Tibial nerve (tissue), 4 donors: Measurements from ENCODE around the gene MSANTD1. TPM values are rescaled to one million over a fixed set of nuclear protein-coding genes. Genes with fewer than 3 reads are reported as not detected.

Source experiments
- DNase-seq, 2 donors: peaks; one replicate each; pipeline ENCODE4 v3.0.0-alpha.2; 2019; ENCODE audit warnings: low spot score in 2 of 2
- H3K27ac ChIP-seq, 4 donors: fragments of 200-600 bp; sonication (generic) in 3 of 4; one replicate each; pipeline ENCODE4 v1.5.1; 2017 to 2019; ENCODE audit warnings: mild to moderate bottlenecking in 1 of 4
- H3K27me3 ChIP-seq, 2 donors: fragments of 200-600 bp; sonication (generic) in 1 of 2; one replicate each; pipeline versions ENCODE4 v1.5.1 to v1.6.0; 2017 to 2019
- H3K36me3 ChIP-seq, 3 donors: fragments of 200-600 bp; sonication (generic); one replicate each; pipeline ENCODE4 v1.5.1; 2018 to 2019
- H3K4me1 ChIP-seq, 4 donors: fragments of 200-600 bp; sonication (generic) in 3 of 4; one replicate each; pipeline ENCODE4 v1.5.1; 2017 to 2019
- H3K4me3 ChIP-seq, 4 donors: fragments of 200-600 bp; sonication (generic) in 3 of 4; one replicate each; pipeline ENCODE4 v1.5.1; 2017 to 2019; ENCODE audit warnings: mild to moderate bottlenecking in 1 of 4, moderate library complexity in 1 of 4
- H3K9me3 ChIP-seq, 4 donors: fragments of 200-600 bp; sonication (generic) in 3 of 4; one replicate each; pipeline ENCODE4 v1.5.1; 2017 to 2019
- EP300 ChIP-seq, 2 donors: sonication (generic); formaldehyde crosslinking; IDR thresholded peaks; one replicate each; pipeline ENCODE4 v1.6.1; 2017; ENCODE audit warnings: antibody characterized with exemption in 2 of 2, mild to moderate bottlenecking in 1 of 2
- POLR2A ChIP-seq, 2 donors: fragments of 450-650 bp; IDR thresholded peaks; one replicate each; pipeline ENCODE4 v1.6.1; 2017; ENCODE audit warnings: antibody characterized with exemption in 2 of 2, mild to moderate bottlenecking in 2 of 2, moderate library complexity in 2 of 2
- WGBS, 2 donors: methylation state at CpG; one replicate each; pipeline ENCODE4 v1.1.5; 2018; 5-methylcytosine and 5-hydroxymethylcytosine counted together
- total RNA-seq, 4 donors: library from RNA; depleted of rRNA; stranded (reverse); fragments of >200 nt; gene quantifications; one replicate each; pipeline ENCODE4 v1.1.0, GENCODE V29; 2016
- TF ChIP-seq, protein P1 (sequence below), 5 experiments: fragments of 200-600 bp in 3 of 5; fragments of 450-650 bp in 2 of 5; sonication (generic) in 3 of 5; IDR thresholded peaks; one replicate each; pipeline ENCODE4 v1.5.1; 2016 to 2019; ENCODE audit warnings: antibody characterized with exemption in 5 of 5, mild to moderate bottlenecking in 3 of 5, moderate library complexity in 2 of 5

Gene MSANTD1
- total RNA-seq, 4 donors from 2014 or later = 1.2 to 2.0 (median 1.4) TPM

DNA sequence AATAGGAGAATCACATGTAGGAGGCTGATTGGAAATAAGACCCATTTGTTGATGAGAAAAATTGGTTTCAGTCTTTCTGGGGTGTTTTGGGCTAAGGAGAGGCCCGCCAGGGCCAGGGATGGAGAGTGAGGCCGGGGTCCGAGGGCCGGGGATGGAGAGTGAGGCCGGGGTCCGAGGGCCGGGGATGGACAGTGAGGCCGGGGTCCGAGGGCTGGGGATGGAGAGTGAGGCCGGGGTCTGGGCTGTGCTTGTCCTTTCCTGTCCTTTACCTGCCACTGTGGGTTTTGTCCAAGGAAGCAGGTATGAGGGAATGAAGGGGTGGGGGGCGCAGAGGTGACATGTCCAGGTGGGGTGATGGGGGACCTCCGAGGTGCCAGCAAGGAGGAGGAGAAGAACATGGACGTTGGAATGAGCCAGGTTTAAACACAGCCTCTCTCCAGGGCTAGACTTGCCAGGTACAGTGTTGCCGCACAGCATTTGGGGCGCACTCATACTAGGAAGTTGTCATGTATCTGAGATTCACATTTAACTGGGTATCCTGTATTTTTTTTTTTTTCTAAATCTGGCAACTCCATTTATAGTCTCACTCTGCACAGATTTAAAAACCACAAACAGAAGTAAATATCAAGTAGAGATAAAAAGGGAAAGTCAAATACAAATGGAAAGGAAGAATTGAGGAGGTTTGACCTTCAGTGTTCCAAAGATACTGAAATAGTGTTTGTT lies 52.7 kb downstream of the MSANTD1 start:
- TF ChIP-seq, protein P1, sequence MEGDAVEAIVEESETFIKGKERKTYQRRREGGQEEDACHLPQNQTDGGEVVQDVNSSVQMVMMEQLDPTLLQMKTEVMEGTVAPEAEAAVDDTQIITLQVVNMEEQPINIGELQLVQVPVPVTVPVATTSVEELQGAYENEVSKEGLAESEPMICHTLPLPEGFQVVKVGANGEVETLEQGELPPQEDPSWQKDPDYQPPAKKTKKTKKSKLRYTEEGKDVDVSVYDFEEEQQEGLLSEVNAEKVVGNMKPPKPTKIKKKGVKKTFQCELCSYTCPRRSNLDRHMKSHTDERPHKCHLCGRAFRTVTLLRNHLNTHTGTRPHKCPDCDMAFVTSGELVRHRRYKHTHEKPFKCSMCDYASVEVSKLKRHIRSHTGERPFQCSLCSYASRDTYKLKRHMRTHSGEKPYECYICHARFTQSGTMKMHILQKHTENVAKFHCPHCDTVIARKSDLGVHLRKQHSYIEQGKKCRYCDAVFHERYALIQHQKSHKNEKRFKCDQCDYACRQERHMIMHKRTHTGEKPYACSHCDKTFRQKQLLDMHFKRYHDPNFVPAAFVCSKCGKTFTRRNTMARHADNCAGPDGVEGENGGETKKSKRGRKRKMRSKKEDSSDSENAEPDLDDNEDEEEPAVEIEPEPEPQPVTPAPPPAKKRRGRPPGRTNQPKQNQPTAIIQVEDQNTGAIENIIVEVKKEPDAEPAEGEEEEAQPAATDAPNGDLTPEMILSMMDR (IDR thresholded peaks at IDR 0.05) = no peak
- no peak for TF ChIP-seq POLR2A (IDR thresholded peaks at IDR 0.05)
- TF ChIP-seq EP300 (IDR thresholded peaks at IDR 0.05) = no peak
- peak overlapping the region in 3 of 4 donors; percentile 15 to 87 (median 72) for H3K27ac ChIP-seq
- 89 to 93% methylated on average over 15 of the region's 15 CpGs for WGBS, 2 donors
- no peak overlapping the region for H3K4me3 ChIP-seq
- no peaks in the 10 kb centered on the region for H3K27me3 ChIP-seq
- peaks cover 0 to 10% (median 0%) of the 10 kb centered on the region in 4 donors for H3K9me3 ChIP-seq
- H3K4me1 ChIP-seq = peaks cover 0 to 77% (median 37%) of the 10 kb centered on the region in 4 donors
- no peaks in the 10 kb centered on the region for H3K36me3 ChIP-seq
- no peak for DNase-seq

DNA sequence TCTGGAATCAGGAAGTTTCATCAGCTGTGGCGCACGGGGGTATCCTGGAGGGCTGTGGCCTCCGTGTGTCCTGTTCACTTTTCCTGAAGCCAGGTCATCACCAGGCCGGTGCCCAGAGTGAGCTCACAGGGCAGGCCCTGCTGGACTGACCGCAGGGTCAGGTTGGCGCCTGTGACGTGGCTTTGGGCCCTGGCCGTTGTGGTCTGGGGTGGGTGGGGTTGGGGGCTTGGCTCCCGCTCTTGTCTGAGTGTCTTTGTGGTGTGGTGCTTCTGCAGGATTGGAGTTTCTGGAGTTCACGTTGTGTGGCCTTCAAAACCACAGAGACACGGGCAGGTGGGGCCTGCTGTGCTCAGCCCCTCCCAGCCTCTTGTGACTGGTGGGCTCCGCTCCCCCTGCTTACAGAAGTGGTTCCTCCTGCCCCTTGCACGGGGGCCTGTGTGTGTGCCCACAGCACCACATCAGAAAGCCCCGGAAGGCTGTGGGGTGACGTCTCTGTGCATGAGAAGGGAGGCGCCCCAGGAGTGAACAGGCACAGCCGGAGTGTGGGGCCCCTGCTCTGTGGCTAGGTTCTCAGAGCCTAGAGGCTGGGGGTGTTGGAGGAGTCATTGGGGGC lies 53.3 kb downstream of the MSANTD1 start:
- Histone ChIP-seq H3K4me1 (peaks cover 0 to 82% (median 38%) of the 10 kb centered on the region in 4 donors), H3K27ac (peak overlapping the region in 3 of 4 donors; percentile 15 to 87 (median 72)), H3K36me3 (no peaks in the 10 kb centered on the region), H3K27me3 (no peaks in the 10 kb centered on the region), H3K4me3 (no peak overlapping the region), H3K9me3 (peaks cover 0 to 8% (median 0%) of the 10 kb centered on the region in 4 donors)
- WGBS, 2 donors = 40 to 48% methylated on average over 13 to 17 of the region's 17 CpGs
- TF ChIP-seq, protein P1 (IDR thresholded peaks at IDR 0.05) = no peak
- TF ChIP-seq EP300 (IDR thresholded peaks at IDR 0.05) = no peak
- TF ChIP-seq POLR2A (IDR thresholded peaks at IDR 0.05) = no peak
- DNase-seq = no peak

DNA sequence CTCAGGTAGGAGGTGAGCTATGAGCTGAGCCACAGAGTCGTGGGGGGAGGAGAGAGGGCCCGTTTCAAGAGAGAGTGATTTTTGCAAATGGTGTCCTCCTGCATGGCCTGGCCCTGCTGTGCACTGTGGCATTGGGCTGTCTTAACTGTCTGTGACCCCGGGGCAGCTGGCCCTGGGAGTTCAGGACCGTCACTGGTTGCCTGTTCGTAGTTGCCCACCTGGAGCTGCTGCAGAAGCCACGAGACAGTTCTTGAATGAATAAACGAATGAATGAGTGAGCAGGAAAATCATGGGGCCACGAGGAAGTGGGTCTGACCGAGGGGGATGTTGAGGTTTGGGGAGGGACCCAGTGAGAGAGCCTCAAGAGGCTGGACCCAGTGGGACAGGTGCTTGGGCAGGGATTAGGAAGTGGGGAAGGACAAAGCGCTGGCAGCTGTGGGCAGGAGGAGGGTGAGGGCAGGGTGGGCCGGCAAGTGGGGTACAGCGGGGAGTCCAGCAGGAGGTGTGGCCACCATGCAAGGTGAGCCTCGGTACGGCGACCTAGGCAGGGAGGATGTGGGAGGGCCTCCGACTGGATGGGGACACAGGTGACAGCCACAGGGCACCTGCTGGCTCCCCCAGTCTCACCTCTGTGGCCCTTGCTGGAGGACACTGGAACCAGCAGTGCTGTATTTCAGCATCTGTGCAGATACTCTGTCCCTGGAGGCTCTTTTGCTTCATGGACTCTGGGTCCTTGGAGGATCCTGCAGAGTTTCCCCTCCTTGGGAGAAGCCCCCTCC lies 54.0 kb downstream of the MSANTD1 start:
- no peak for DNase-seq
- Histone ChIP-seq H3K4me3 (no peak overlapping the region), H3K4me1 (peaks cover 0 to 88% (median 38%) of the 10 kb centered on the region in 4 donors), H3K9me3 (peaks cover 0 to 1% (median 0%) of the 10 kb centered on the region in 4 donors), H3K36me3 (no peaks in the 10 kb centered on the region), H3K27me3 (no peaks in the 10 kb centered on the region), H3K27ac (peak overlapping the region in 2 of 4 donors; percentile 72 to 87)
- 69 to 71% methylated on average over 16 of the region's 16 CpGs for WGBS, 2 donors
- no peak for TF ChIP-seq POLR2A (IDR thresholded peaks at IDR 0.05)
- TF ChIP-seq, protein P1 (IDR thresholded peaks at IDR 0.05) = no peak
- TF ChIP-seq EP300 (IDR thresholded peaks at IDR 0.05) = no peak

DNA sequence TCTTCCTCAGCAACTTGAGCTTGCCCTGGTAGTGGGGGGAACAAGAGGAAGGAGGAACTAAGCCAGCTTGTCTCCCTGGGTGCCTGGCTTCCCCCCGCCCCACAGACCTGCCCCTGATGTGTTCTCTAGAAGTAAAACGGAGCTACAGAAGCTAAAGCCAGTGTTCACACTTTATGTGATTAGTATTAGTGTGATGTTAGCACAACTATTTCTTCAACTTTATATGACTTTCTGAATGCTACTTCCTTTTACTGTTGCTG lies 54.5 kb downstream of the MSANTD1 start:
- H3K27me3 ChIP-seq = no peaks in the 10 kb centered on the region
- H3K4me1 ChIP-seq = peaks cover 0 to 88% (median 39%) of the 10 kb centered on the region in 4 donors
- WGBS, 2 donors = 74 to 75% methylated on average over 2 of the region's 2 CpGs
- peak in 1 of 2 donors; percentile 9 for DNase-seq
- H3K36me3 ChIP-seq = no peaks in the 10 kb centered on the region
- H3K4me3 ChIP-seq = no peak overlapping the region
- no peak for TF ChIP-seq POLR2A (IDR thresholded peaks at IDR 0.05)
- TF ChIP-seq, protein P1 (IDR thresholded peaks at IDR 0.05) = no peak
- TF ChIP-seq EP300 (IDR thresholded peaks at IDR 0.05) = no peak
- no peaks in the 10 kb centered on the region for H3K9me3 ChIP-seq
- H3K27ac ChIP-seq = peak overlapping the region in 2 of 4 donors; percentile 72 to 87
